ENCODE data around the gene KCNQ1.
A peak's percentile ranks its signal among the peaks of the same experiment; 100 is the strongest.

The KCNQ1 gene

DNA sequence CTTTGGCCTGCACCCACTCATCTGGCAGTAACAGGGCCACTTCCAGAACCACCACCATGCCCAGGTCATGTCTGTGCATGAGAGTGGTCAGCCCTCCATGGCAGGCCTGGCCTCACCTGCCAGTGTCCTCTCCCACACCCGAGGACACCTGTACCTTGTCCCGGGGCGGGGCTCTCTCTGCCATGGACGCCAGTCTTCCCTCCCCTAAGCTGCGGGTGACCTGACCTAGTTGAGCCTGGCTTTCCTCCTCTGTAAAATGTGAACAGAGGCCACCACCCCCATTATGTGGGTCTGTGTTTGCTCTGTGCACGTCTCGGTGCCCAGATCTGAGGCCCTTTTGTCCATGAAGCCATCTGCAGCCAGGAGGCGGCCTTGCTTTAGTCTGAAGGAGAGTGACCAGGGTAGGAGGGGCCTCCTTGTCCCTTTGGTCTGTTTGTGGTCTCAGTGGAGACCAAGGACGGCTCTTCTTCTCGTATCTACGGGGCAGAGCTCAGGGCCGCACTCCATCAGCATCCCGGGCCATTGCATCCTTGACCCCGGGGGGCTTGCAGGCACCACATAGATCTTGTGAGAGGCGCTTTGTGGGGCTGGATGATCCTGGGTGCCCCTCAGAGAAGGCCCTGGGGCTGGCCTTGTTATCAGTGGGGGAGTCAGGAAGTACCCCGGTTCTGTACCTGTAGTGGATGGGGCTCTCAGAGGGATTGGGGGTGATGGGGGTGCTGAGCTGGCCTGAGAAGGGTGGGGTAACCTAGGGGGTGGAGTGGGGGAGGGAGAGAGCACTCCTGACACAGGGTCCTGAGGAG is 121.6 kb downstream of the KCNQ1 start:
- Histone ChIP-seq H3K4me1 (peaks cover 57 to 82% (median 72%) of the 10 kb centered on the region in 10 experiments), H3K9ac (no peak overlapping the region), H3K27ac (0 out of 22 replicates have a peak overlapping the region, but pooled peaks of 1 of the 11 experiments have one; percentile 30), H3K36me3 (peaks cover 0 to 4% (median 0%) of the 10 kb centered on the region in 11 experiments; a peak in 2 of 22 replicates), H3K27me3 (no peaks in the 10 kb centered on the region), H3K9me3 (replicated peaks in 1 of 11) (peaks cover 0 to 12% (median 0%) of the 10 kb centered on the region in 11 experiments; a peak in 7 of 22 replicates), H3K4me3 (no peak overlapping the region), H3K4me2 (peak overlapping the region in 8 of 11 experiments; percentile 3 to 43 (median 33); a peak in 9 of 22 replicates), H4K20me1 (peaks cover 0 to 14% (median 0%) of the 10 kb centered on the region in 11 experiments; a peak in 2 of 22 replicates)
- TF ChIP-seq Cebpa-rat (IDR thresholded peaks at IDR 0.05) = no peak

DNA sequence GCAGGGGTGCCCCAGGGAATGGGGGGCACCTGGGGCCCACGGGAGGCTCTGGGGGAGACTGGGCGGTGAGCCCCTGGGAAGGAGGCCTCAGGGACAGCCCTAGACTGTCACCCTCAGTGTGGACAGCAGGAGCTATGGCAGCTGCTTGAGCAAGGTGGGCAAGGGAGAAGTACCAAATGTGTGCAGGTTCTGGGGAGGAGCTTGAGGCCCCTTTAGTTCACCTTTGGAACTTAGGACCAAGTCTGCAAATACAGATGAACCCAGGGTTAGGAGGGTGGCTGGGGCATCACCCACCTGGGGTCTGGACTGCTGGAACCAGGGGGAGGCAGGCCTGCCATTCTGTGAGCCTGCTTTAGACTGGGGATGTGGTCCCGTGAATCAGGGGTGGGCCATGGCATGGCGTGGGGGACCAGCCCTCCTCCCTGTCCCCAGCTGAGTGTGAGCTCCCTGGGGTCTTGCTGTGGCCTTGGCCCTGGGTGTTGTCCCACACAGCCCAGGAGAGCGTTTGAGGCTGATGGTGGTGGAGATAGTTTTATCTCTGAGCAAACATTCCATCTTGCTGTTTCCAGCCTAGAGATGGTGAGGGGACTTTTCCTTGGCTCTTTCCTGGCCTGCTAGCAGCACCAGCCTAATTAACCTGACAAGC is 122.3 kb downstream of the KCNQ1 start:
- Histone ChIP-seq H3K27ac (0 out of 22 replicates have a peak overlapping the region, but pooled peaks of 1 of the 11 experiments have one; percentile 1), H3K27me3 (no peaks in the 10 kb centered on the region), H4K20me1 (peaks cover 0 to 14% (median 0%) of the 10 kb centered on the region in 11 experiments; a peak in 2 of 22 replicates), H3K4me1 (peaks cover 51 to 75% (median 66%) of the 10 kb centered on the region in 10 experiments), H3K9me3 (replicated peaks in 1 of 11) (peaks cover 0 to 12% (median 0%) of the 10 kb centered on the region in 11 experiments; a peak in 7 of 22 replicates), H3K4me2 (peak overlapping the region in 5 of 11 experiments; percentile 1 to 32 (median 18); a peak in 6 of 22 replicates), H3K9ac (0 out of 22 replicates have a peak overlapping the region, but pooled peaks of 1 of the 11 experiments have one; percentile 18), H3K36me3 (peaks cover 0 to 4% (median 0%) of the 10 kb centered on the region in 11 experiments; a peak in 2 of 22 replicates), H3K4me3 (no peak overlapping the region)
- no peak for TF ChIP-seq Cebpa-rat (IDR thresholded peaks at IDR 0.05)

DNA sequence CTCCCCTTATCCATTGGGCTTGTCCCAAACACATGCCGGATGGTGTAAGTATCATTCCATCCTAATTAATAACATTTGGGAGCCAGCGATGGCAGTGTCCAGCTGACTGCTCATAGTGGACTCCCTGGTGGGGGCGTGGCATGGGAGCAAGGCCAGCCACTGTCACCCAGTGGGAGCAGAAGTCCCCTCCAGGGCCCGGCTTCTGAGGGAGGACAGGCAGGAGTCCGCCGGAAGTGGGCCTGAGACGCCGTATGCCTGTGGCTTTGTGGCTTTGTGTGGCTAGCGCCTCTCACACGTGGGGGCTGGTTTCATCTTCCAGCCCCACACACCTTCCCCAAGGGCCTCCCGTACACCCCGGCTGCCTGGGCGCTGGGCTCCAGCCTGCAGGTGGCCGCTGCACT is 124.5 kb downstream of the KCNQ1 start:
- H4K20me1 ChIP-seq = peaks cover 0 to 14% (median 0%) of the 10 kb centered on the region in 11 experiments; a peak in 2 of 22 replicates
- H3K4me3 ChIP-seq = no peak overlapping the region

DNA sequence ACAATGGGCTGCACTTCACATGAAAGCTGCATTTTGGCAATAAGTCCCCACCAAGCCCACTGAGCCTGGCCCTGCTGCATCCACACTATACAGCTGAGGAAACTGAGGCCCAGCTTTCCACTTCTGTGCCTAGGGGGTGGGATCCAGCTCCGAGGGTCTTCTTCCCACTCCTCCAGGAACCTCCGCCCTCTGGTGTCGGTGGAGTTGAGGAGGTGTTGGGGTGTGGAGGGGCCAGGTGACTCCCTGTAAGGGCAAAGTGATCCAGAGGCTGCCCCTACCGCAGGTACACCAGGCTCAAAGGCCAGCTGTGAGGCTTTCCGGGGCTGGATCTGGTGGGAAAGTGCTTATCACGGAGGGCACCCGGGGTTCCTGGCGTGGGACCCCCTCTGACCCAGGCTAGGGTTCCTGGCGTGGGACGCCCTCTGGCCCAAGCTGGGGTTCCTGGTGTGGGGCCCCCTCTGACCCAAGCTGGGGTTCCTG is 125.0 kb downstream of the KCNQ1 start:
- H3K4me1 ChIP-seq = peaks cover 40 to 72% (median 63%) of the 10 kb centered on the region in 10 experiments
- H3K4me2 ChIP-seq = peak overlapping the region; percentile 65 to 84 (median 74)
- peak overlapping the region in 5 of 11 experiments; percentile 16 to 48 (median 29); a peak in 8 of 22 replicates for H3K27ac ChIP-seq
- H3K9ac ChIP-seq = peak overlapping the region in 8 of 11 experiments; percentile 4 to 50 (median 24); a peak in 8 of 22 replicates
- no peaks in the 10 kb centered on the region for H3K27me3 ChIP-seq
- no peak for TF ChIP-seq Cebpa-rat (IDR thresholded peaks at IDR 0.05)
- H3K36me3 ChIP-seq = peaks cover 0 to 17% (median 0%) of the 10 kb centered on the region in 11 experiments; a peak in 3 of 22 replicates
- H4K20me1 ChIP-seq = peaks cover 0 to 14% (median 0%) of the 10 kb centered on the region in 11 experiments; a peak in 2 of 22 replicates
- H3K4me3 ChIP-seq = no peak overlapping the region
- H3K9me3 ChIP-seq (replicated peaks in 1 of 11) = peaks cover 0 to 12% (median 0%) of the 10 kb centered on the region in 11 experiments; a peak in 7 of 22 replicates

More for the DNA sequence above, 124.5 kb downstream of the KCNQ1 start:
- Histone ChIP-seq H3K27ac (peak overlapping the region in 4 of 11 experiments; percentile 16 to 48 (median 38); a peak in 6 of 22 replicates), H3K9ac (peak overlapping the region in 7 of 11 experiments; percentile 4 to 43 (median 11); a peak in 6 of 22 replicates), H3K9me3 (replicated peaks in 1 of 11) (peaks cover 0 to 12% (median 0%) of the 10 kb centered on the region in 11 experiments; a peak in 7 of 22 replicates), H3K36me3 (peaks cover 0 to 17% (median 0%) of the 10 kb centered on the region in 11 experiments; a peak in 3 of 22 replicates), H3K27me3 (no peaks in the 10 kb centered on the region), H3K4me1 (peaks cover 40 to 70% (median 61%) of the 10 kb centered on the region in 10 experiments), H3K4me2 (peak overlapping the region; percentile 65 to 84 (median 74))
- TF ChIP-seq Cebpa-rat (IDR thresholded peaks at IDR 0.05) = no peak

DNA sequence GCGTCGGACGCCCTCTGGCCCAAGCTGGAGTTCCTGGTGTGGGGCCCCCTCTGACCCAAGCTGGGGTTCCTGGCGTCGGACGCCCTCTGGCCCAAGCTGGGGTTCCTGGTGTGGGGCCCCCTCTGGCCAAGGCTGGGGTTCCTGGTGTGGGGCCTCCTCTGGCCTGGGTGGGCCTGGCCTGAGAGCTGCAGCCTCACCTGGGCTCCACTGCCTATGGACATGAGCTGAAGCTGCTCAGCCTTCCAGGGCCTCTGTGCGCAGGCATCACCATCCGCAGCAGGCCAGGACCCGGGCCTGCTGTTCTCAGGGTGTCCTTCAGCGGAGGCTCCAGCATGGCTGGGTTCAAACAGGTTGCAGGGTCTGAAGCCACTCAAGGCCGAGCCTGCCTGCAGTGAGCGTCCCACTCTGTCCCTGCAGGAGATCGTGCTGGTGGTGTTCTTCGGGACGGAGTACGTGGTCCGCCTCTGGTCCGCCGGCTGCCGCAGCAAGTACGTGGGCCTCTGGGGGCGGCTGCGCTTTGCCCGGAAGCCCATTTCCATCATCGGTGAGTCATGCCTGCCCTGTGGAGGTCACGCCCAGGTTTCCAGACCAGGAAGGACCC is 125.5 kb downstream of the KCNQ1 start:
- Histone ChIP-seq H3K4me3 (no peak overlapping the region), H4K20me1 (peaks cover 0 to 14% (median 0%) of the 10 kb centered on the region in 11 experiments; a peak in 2 of 22 replicates), H3K9ac (peak overlapping the region in 3 of 11 experiments; percentile 36 to 50 (median 41); a peak in 3 of 22 replicates), H3K4me2 (peak overlapping the region; percentile 65 to 84 (median 74); a peak in 21 of 22 replicates), H3K36me3 (peaks cover 0 to 17% (median 0%) of the 10 kb centered on the region in 11 experiments; a peak in 3 of 22 replicates), H3K27me3 (no peaks in the 10 kb centered on the region), H3K9me3 (replicated peaks in 1 of 11) (peaks cover 0 to 12% (median 0%) of the 10 kb centered on the region in 11 experiments; a peak in 7 of 22 replicates), H3K4me1 (peaks cover 40 to 72% (median 63%) of the 10 kb centered on the region in 10 experiments), H3K27ac (peak overlapping the region in 4 of 11 experiments; percentile 22 to 48 (median 38); a peak in 5 of 22 replicates)
- TF ChIP-seq Cebpa-rat (IDR thresholded peaks at IDR 0.05) = no peak

DNA sequence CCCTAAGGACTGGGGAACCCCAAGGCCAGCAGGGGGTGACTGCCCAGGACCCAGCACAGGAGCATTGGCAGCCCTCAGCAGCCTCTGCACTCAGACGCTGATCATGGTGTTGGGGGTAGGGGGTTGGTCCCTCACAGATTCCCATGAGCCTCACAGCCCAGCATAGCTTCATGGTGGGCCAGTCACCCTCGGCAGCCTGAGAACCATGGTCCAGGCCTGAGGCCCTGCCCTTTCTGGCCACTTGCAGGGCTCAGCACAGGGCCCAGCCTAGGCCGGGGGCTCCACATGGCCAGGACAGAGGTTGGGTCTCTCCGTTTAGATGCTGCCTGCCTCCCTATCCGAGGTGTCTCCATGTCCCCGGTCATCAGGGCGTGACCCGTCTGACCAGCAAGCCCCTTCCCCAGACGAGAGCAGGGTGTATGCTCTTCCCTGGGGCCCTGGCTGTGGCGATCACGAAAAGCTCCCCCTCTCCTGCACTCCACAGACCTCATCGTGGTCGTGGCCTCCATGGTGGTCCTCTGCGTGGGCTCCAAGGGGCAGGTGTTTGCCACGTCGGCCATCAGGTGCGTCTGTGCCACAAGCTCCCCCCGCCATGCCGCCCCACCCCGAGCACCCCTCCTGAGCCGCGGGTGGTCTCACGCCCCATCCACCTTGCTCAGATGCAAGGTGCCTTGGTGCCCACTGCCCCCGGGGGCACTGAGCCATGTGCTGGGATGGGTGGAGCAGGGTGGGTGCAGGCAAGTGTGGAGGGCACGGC is 126.2 kb downstream of the KCNQ1 start:
- Histone ChIP-seq H3K36me3 (peaks cover 0 to 18% (median 0%) of the 10 kb centered on the region in 11 experiments; a peak in 3 of 22 replicates), H3K27me3 (no peaks in the 10 kb centered on the region), H3K4me2 (peak overlapping the region in 7 of 11 experiments; percentile 73 to 84 (median 77); a peak in 11 of 22 replicates), H3K9me3 (replicated peaks in 1 of 11) (peaks cover 0 to 12% (median 0%) of the 10 kb centered on the region in 11 experiments; a peak in 7 of 22 replicates), H4K20me1 (peaks cover 0 to 13% (median 0%) of the 10 kb centered on the region in 11 experiments; a peak in 2 of 22 replicates), H3K4me3 (no peak overlapping the region), H3K4me1 (peaks cover 41 to 70% (median 62%) of the 10 kb centered on the region in 10 experiments), H3K9ac (no peak overlapping the region), H3K27ac (peak overlapping the region in 1 of 11 experiments; percentile 48; a peak in 1 of 22 replicates)
- TF ChIP-seq Cebpa-rat (IDR thresholded peaks at IDR 0.05) = no peak

DNA sequence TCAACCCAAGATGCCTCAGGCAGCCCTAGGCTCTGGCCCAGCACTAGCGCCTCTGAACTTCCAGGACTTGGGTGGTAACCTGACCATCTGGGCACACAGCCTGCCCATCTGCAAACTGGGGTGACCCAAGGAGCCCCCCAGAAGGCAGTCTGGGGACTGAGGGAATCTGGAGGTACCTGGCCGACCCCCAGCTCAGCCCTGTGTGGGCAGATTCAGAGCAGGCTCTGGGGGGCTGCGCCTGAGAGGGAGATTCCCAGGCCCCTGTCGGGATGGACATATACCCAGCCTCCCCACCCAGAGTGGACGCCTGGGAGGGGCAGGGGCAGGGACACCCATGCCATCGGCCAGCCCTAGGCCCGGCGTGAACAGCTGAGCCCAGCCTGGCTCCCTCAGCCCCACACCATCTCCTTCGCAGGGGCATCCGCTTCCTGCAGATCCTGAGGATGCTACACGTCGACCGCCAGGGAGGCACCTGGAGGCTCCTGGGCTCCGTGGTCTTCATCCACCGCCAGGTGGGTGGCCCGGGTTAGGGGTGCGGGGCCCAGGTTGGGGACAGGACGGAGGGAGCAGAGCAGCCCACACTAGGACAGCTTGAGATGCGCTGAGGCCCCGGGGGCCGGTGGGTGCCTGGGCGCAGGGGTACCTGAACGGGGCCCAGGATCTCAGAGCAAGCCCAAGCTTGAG is 126.9 kb downstream of the KCNQ1 start:
- no peak overlapping the region for H3K4me3 ChIP-seq
- H3K4me1 ChIP-seq = peaks cover 41 to 72% (median 58%) of the 10 kb centered on the region in 10 experiments
- peaks cover 0 to 17% (median 0%) of the 10 kb centered on the region in 11 experiments; a peak in 2 of 22 replicates for H4K20me1 ChIP-seq
- H3K27ac ChIP-seq = no peak overlapping the region
- H3K27me3 ChIP-seq = no peaks in the 10 kb centered on the region
- H3K4me2 ChIP-seq = no peak overlapping the region
- H3K36me3 ChIP-seq = peaks cover 0 to 23% (median 0%) of the 10 kb centered on the region in 11 experiments; a peak in 3 of 22 replicates
- H3K9me3 ChIP-seq (replicated peaks in 1 of 11) = peaks cover 0 to 12% (median 0%) of the 10 kb centered on the region in 11 experiments; a peak in 7 of 22 replicates
- H3K9ac ChIP-seq = no peak overlapping the region
- TF ChIP-seq Cebpa-rat (IDR thresholded peaks at IDR 0.05) = no peak
